ENCODE results near the gene TSGA10IP.
A peak's percentile ranks its signal among the peaks of the same experiment; 100 is the strongest.
"Not testable (repeated sequence)": the region's sequence is repeated elsewhere in the genome, so short reads cannot be mapped to it uniquely, and the experiment has no call there.

Gene TSGA10IP

GRCh38 chr11:65947133-65947532, 1.9 kb downstream of the TSGA10IP start:
- TF ChIP-seq GATA1 (IDR thresholded peaks at IDR 0.05; ENCODE audit: low read depth, low read length) = no peak
- TF ChIP-seq POLR2A (IDR thresholded peaks at IDR 0.05; ENCODE audit: low read length) = no peak
- no peak for DNase-seq

- no peak for DNase-seq
- TF ChIP-seq GATA1 (IDR thresholded peaks at IDR 0.05; ENCODE audit: low read depth, low read length) (no peak), POLR2A (IDR thresholded peaks at IDR 0.05; ENCODE audit: low read length) (no peak)
These were observed 2.4 kb downstream of the TSGA10IP start for GRCh38 chr11:65947603-65948125.

DNA sequence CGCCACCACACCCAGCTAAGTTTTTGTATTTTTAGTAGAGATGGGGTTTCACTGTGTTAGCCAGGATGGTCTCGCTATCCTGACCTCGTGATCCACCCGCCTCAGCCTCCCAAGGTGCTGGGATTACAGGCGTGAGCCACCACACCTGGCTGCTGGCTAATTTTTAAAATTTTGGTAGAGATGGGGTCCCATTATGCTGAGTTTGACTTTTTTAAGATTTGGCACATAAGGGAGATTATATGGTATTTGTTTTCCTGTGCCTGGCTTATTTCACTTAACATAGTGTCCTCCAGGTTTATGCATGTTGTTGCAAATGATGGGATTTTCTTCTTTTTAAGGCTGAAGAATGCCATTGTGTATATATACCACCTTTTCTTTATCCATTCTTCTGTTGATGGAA, 5.4 kb downstream of the TSGA10IP start:
- DNase-seq = not testable (repeated sequence)

- DNase-seq = not testable (repeated sequence)
These were observed 6.4 kb downstream of the TSGA10IP start for GRCh38 chr11:65951641-65952040.

DNA sequence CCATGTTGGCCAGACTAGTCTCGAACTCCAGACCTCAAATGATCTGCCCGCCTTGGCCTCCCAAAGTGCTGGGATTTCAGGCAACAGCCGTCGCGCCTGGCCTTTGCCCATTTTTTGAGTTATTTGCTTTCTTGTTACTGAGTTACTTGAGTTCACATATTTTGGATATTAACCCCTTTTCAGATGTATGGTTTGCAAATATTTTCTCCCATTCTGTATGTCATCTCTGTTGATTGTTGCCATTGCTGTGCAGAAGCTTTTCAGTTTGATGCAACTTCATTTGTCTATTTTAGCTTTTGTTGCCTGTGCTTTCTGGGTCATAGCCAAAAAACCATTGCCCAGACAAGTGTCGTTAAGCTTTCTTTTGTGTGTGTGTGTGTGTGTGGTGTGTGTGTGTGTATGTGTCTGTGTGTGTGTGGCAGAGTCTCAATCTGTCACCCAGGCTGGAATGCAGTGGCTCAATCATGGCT, 6.8 kb downstream of the TSGA10IP start:
- no peak for TF ChIP-seq POLR2A (IDR thresholded peaks at IDR 0.05; ENCODE audit: low read length)
- no peak for TF ChIP-seq GATA1 (IDR thresholded peaks at IDR 0.05; ENCODE audit: low read depth, low read length)
- DNase-seq = no peak

- no peak for DNase-seq
These were observed 8.2 kb downstream of the TSGA10IP start for GRCh38 chr11:65953471-65953870.

GRCh38 chr11:65954771-65955170, 9.5 kb downstream of the TSGA10IP start:
- no peak for DNase-seq
- TF ChIP-seq POLR2A (IDR thresholded peaks at IDR 0.05; ENCODE audit: low read length) = no peak
- TF ChIP-seq GATA1 (IDR thresholded peaks at IDR 0.05; ENCODE audit: low read depth, low read length) = no peak

More at GRCh38 chr11:65953471-65953870, 8.2 kb downstream of the TSGA10IP start:
- no peak for TF ChIP-seq GATA1 (IDR thresholded peaks at IDR 0.05; ENCODE audit: low read depth, low read length)
- TF ChIP-seq POLR2A (IDR thresholded peaks at IDR 0.05; ENCODE audit: low read length) = no peak

- DNase-seq = no peak
- no peak for TF ChIP-seq POLR2A (IDR thresholded peaks at IDR 0.05; ENCODE audit: low read length)
- no peak for TF ChIP-seq GATA1 (IDR thresholded peaks at IDR 0.05; ENCODE audit: low read depth, low read length)
These were observed 13.0 kb downstream of the TSGA10IP start for GRCh38 chr11:65958291-65958690.

DNA sequence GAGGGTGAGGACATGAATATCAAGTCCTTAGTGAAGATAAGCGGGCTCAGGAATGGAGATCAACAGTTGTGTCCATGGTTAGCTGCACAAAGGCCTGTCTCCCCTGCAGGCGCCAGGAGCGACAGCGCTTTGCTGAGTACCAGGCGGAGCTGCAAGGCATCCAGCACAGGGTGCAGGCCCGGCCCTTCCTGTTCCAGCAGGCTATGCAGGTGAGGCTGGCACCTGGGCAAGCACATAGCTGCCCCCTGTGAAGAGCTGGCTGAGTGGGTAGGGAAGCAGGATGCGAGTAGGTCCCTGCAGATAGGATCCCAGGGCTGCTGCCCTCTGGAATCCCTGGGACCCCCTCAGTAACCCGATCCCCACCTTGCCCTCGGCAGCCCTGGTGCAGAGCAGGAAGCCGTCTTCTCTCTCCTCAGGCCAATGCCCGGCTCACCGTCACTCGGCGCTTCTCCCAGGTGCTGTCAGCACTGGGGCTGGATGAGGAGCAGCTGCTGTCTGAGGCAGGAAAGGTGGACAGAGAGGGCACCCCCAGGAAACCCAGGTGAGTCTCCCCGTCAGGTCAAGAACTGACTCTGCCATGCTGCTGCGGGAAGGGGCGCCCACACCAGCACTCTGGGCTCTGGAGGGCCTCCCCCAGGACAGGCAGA, 13.6 kb downstream of the TSGA10IP start:
- DNase-seq = no peak
- TF ChIP-seq GATA1 (IDR thresholded peaks at IDR 0.05; ENCODE audit: low read depth, low read length) (no peak), POLR2A (IDR thresholded peaks at IDR 0.05; ENCODE audit: low read length) (no peak)

DNA sequence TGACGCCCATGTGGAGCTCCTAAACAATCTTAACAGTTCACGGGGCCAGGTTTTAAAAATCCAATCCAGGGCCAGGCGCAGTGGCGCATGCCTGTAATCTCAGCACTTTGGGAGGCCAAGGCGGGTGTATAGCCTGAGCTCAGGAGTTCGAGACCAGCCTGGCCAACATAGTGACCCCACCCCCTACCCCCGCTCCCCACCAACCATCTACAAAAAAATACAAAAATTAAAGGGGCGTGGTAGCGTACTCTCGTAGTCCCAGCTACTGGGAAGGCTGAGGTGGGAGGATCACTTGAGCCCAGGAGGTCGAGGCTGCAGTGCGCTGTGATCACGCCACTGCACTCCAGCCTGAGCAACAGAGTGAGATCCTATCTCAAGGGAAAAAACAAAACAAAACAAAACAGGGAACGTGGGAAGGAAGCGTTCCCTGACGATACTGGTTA, 15.6 kb downstream of the TSGA10IP start:
- TF ChIP-seq GATA1 (IDR thresholded peaks at IDR 0.05; ENCODE audit: low read depth, low read length) (no peak), POLR2A (IDR thresholded peaks at IDR 0.05; ENCODE audit: low read length) (no peak)
- DNase-seq = no peak

DNA sequence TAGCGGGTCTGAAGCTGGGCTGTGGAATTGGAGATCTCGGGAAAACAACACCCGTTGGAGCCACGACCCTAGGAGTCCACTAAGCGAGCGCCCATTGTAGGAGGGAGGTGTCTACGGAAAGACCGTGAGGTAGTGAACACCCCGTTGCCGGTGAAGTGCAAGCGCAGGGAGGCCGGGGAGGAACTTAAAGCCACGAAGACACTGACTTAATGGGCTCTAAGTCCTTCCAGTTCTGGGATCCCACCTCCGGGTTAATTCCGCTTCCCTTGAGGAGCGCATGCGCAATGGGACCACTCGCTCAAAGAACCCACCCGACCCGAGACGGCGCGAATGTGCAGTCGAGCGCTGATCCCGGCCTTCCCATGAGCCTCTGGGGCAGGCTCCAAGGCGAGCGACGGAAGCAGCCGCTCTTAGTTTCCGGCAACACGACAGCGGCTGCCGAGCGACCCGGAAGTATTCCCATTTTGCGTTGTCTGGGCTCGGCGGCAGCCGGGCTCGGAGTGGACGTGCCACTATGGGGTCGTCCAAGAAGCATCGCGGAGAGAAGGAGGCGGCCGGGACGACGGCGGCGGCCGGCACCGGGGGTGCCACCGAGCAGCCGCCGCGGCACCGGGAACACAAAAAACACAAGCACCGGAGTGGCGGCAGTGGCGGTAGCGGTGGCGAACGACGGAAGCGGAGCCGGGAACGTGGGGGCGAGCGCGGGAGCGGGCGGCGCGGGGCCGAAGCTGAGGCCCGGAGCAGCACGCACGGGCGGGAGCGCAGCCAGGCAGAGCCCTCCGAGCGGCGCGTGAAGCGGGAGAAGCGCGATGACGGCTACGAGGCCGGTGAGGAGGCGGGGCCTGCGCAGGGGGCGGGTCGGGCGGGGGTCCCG, 16.2 kb downstream of the TSGA10IP start, which contains the start of gene SART1:
Gene SART1 (plus strand): TSS at position 468 of the 874 bp plus-strand sequence. CDS start 47 bp downstream, at position 515.
- peak; percentile 98 for DNase-seq
- TF ChIP-seq GATA1 (IDR thresholded peaks at IDR 0.05; ENCODE audit: low read depth, low read length) (no peak), POLR2A (IDR thresholded peaks at IDR 0.05; ENCODE audit: low read length) (peak; percentile 98)

DNA sequence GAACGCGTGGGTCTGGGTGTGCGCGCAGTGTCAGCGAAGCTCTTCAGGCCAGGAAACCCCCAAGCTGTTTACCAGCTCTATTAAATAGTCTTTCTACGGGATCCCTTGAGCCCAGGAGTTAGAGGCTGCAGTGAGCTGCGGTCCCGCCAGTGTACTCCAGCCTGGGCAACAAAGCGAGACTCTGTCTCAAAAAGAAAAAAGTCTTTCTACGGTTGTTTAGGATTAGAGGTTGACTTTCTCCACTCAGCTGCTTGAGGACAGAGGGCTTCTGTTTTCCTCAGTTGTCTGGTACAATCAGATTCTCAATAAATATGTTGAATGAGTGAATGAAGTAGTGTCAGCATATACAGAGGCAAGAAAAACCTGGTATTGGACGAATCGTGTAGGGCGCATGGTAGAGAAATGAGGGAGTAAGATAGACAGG, 16.9 kb downstream of the TSGA10IP start:
- no peak for DNase-seq
- TF ChIP-seq GATA1 (IDR thresholded peaks at IDR 0.05; ENCODE audit: low read depth, low read length) = no peak
- no peak for TF ChIP-seq POLR2A (IDR thresholded peaks at IDR 0.05; ENCODE audit: low read length)

DNA sequence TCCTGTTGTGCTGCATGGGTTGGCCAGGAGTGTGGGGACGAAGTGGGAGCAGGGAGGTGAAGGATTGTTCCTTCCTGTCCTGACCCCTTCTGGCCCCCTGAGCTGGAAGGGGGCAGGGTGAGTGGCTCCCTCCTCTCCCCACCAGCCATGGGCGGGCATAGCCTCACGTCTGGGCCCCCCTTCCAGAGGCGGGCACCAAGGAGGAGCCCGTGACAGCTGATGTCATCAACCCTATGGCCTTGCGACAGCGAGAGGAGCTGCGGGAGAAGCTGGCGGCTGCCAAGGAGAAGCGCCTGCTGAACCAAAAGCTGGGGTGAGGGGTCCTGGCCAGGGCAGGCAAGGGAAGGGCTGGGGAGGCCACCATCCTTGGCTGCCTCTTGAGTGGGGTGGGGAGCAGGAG, 19.6 kb downstream of the TSGA10IP start:
- DNase-seq = no peak
- TF ChIP-seq GATA1 (IDR thresholded peaks at IDR 0.05; ENCODE audit: low read depth, low read length) (no peak), POLR2A (IDR thresholded peaks at IDR 0.05; ENCODE audit: low read length) (no peak)

DNA sequence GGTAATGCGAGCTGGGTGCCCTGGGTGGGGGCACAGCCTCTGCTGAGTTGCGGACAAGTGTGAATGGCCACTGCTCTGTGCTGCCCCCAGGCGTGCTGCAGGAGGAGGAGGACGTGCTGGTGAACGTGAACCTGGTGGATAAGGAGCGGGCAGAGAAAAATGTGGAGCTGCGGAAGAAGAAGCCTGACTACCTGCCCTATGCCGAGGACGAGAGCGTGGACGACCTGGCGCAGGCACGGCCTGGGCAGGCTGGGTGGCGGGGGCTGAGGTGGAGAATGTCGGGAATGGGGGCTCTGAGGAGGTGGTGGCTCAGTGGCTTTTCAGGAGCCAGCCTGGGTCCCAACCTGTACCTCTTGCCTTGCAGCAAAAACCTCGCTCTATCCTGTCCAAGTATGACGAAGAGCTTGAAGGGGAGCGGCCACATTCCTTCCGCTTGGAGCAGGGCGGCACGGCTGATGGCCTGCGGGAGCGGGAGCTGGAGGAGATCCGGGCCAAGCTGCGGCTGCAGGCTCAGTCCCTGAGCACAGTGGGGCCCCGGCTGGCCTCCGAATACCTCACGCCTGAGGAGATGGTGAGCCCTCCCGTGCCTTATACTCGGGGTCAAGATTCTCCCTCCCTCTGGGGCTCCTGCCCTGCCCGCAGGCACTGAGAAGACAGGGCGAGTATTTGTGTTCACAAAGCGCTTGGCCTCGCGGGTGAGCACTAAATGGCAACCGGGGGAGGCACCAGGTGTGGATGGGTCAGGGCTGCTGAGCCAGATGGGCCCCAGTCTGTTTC, 20.9 kb downstream of the TSGA10IP start:
- TF ChIP-seq POLR2A (IDR thresholded peaks at IDR 0.05; ENCODE audit: low read length) (no peak), GATA1 (IDR thresholded peaks at IDR 0.05; ENCODE audit: low read depth, low read length) (no peak)
- DNase-seq = no peak
